ENCODE data around the gene SEC61A1. TPM values are rescaled to one million over a fixed set of nuclear protein-coding genes. Genes with fewer than 3 reads are reported as not detected.

The SEC61A1 gene
- total RNA-seq, 2 donors from 2014 or later: 152 to 174 TPM

DNA sequence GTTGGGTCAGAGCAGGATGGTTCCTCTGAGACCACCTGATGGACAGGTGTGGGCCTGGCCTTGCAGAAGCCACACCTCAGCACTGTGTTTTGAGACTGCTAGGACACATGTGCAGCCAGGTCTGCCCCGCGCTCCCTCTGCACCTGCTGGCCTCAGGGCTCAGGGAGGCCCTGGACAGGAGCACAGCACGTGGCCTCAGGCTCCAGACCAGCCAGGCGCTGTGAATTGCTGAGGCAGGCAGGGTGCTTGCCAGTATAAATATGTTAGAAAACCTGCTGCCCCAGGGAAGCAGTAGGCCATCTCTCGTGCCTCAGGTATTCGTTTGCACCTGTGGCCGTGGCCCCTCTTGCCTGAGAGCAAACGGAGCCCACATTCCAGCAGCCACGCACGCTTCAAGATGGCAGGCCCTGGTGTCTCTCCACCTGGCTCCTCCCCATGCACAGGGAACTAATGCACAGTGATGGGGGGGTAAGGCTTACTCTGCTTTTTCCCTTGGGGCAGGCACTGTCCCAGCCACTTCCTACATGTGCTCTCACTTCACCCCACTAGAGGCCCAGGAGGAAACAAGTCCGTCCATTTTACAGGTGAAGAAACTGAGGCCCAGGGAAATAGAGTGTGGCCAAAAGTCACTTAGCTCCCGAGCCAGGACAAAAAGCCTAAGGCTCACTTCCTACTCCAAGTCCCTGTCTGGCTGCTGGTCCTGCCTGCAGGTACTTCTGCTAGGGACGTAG is 20.4 kb downstream of the SEC61A1 start:
- no peak overlapping the region for H3K9ac ChIP-seq (ENCODE audit: extremely low read depth, low read length, poor library complexity, severe bottlenecking)
- WGBS, 2 experiments (ENCODE audit: insufficient coverage in 1 of 2, insufficient read length in 1 of 2): 96 to 98% methylated on average over 8 to 13 of the region's 13 CpGs
- H3K9me3 Mint-ChIP-seq: no peaks in the 10 kb centered on the region
- TF ChIP-seq, protein P1, sequence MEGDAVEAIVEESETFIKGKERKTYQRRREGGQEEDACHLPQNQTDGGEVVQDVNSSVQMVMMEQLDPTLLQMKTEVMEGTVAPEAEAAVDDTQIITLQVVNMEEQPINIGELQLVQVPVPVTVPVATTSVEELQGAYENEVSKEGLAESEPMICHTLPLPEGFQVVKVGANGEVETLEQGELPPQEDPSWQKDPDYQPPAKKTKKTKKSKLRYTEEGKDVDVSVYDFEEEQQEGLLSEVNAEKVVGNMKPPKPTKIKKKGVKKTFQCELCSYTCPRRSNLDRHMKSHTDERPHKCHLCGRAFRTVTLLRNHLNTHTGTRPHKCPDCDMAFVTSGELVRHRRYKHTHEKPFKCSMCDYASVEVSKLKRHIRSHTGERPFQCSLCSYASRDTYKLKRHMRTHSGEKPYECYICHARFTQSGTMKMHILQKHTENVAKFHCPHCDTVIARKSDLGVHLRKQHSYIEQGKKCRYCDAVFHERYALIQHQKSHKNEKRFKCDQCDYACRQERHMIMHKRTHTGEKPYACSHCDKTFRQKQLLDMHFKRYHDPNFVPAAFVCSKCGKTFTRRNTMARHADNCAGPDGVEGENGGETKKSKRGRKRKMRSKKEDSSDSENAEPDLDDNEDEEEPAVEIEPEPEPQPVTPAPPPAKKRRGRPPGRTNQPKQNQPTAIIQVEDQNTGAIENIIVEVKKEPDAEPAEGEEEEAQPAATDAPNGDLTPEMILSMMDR (conservative IDR thresholded peaks at IDR 0.05): no peak
- H3K4me3 Mint-ChIP-seq: no peak overlapping the region
- no peak overlapping the region for H3K4me3 ChIP-seq (ENCODE audit: low read length)
- no peaks in the 10 kb centered on the region for H3K9me3 ChIP-seq (ENCODE audit: control insufficient read depth, low read length)
- H3K27ac Mint-ChIP-seq: no peak overlapping the region
- H3K36me3 Mint-ChIP-seq (ENCODE audit: low read depth): peaks cover 39% of the 10 kb centered on the region
- H3K4me1 Mint-ChIP-seq: peaks cover 5% of the 10 kb centered on the region
- no peak overlapping the region for H3K27ac ChIP-seq (ENCODE audit: low read depth, low read length)
- peak; percentile 36 for DNase-seq
- H3K4me1 ChIP-seq (ENCODE audit: control insufficient read depth, insufficient read depth, low read length): peaks cover 3% of the 10 kb centered on the region
- peaks cover 13% of the 10 kb centered on the region for H3K27me3 Mint-ChIP-seq (ENCODE audit: insufficient read depth)
- H3K27me3 ChIP-seq (ENCODE audit: control insufficient read depth, insufficient read depth, low read length, poor library complexity, severe bottlenecking): no peaks in the 10 kb centered on the region
- H3K36me3 ChIP-seq (ENCODE audit: control insufficient read depth, insufficient read depth, low read length): peaks cover 59% of the 10 kb centered on the region

GRCh38 chr3:128073185-128073725 is 21.0 kb downstream of the SEC61A1 start:
- 90 to 94% methylated on average over 2 to 6 of the region's 6 CpGs for WGBS, 2 experiments (ENCODE audit: insufficient coverage in 1 of 2, insufficient read length in 1 of 2)
- Histone ChIP-seq H3K36me3 (ENCODE audit: control insufficient read depth, insufficient read depth, low read length) (peaks cover 52% of the 10 kb centered on the region), H3K9me3 (ENCODE audit: control insufficient read depth, low read length) (no peaks in the 10 kb centered on the region), H3K27me3 (ENCODE audit: control insufficient read depth, insufficient read depth, low read length, poor library complexity, severe bottlenecking) (no peaks in the 10 kb centered on the region), H3K9ac (ENCODE audit: extremely low read depth, low read length, poor library complexity, severe bottlenecking) (no peak overlapping the region), H3K4me1 (ENCODE audit: control insufficient read depth, insufficient read depth, low read length) (peaks cover 3% of the 10 kb centered on the region), H3K4me3 (ENCODE audit: low read length) (no peak overlapping the region), H3K27ac (ENCODE audit: low read depth, low read length) (no peak overlapping the region)
- Mint-ChIP-seq H3K4me3 (no peak overlapping the region), H3K36me3 (ENCODE audit: low read depth) (peaks cover 34% of the 10 kb centered on the region), H3K27me3 (ENCODE audit: insufficient read depth) (peaks cover 13% of the 10 kb centered on the region), H3K27ac (no peak overlapping the region), H3K4me1 (peaks cover 5% of the 10 kb centered on the region), H3K9me3 (no peaks in the 10 kb centered on the region)
- TF ChIP-seq, protein P1 (conservative IDR thresholded peaks at IDR 0.05): no peak
- DNase-seq: peak; percentile 43

GRCh38 chr3:128073807-128074206 is 21.6 kb downstream of the SEC61A1 start:
- Histone ChIP-seq H3K9me3 (ENCODE audit: control insufficient read depth, low read length) (no peaks in the 10 kb centered on the region), H3K27ac (ENCODE audit: low read depth, low read length) (no peak overlapping the region), H3K4me3 (ENCODE audit: low read length) (no peak overlapping the region), H3K4me1 (ENCODE audit: control insufficient read depth, insufficient read depth, low read length) (peaks cover 3% of the 10 kb centered on the region), H3K36me3 (ENCODE audit: control insufficient read depth, insufficient read depth, low read length) (peaks cover 49% of the 10 kb centered on the region), H3K27me3 (ENCODE audit: control insufficient read depth, insufficient read depth, low read length, poor library complexity, severe bottlenecking) (no peaks in the 10 kb centered on the region), H3K9ac (ENCODE audit: extremely low read depth, low read length, poor library complexity, severe bottlenecking) (no peak overlapping the region)
- 98% methylated on average over 2 of the region's 2 CpGs; no CpG with 5 or more reads in 1 of the 2 experiments for WGBS, 2 experiments (ENCODE audit: insufficient coverage in 1 of 2, insufficient read length in 1 of 2)
- Mint-ChIP-seq H3K9me3 (no peaks in the 10 kb centered on the region), H3K36me3 (ENCODE audit: low read depth) (peaks cover 30% of the 10 kb centered on the region), H3K4me1 (peaks cover 5% of the 10 kb centered on the region), H3K27ac (no peak overlapping the region), H3K4me3 (no peak overlapping the region), H3K27me3 (ENCODE audit: insufficient read depth) (peaks cover 14% of the 10 kb centered on the region)
- TF ChIP-seq, protein P1 (conservative IDR thresholded peaks at IDR 0.05): no peak
- DNase-seq: no peak
